ENCODE data around the gene ANP32E. TPM values are rescaled to one million over a fixed set of nuclear protein-coding genes. Genes with fewer than 3 reads are reported as not detected.
"Not testable (repeated sequence)": the region's sequence is repeated elsewhere in the genome, so short reads cannot be mapped to it uniquely, and the experiment has no call there.

ANP32E gene
- total RNA-seq, 1 experiment from 2014 or later: 81.9 TPM

DNA sequence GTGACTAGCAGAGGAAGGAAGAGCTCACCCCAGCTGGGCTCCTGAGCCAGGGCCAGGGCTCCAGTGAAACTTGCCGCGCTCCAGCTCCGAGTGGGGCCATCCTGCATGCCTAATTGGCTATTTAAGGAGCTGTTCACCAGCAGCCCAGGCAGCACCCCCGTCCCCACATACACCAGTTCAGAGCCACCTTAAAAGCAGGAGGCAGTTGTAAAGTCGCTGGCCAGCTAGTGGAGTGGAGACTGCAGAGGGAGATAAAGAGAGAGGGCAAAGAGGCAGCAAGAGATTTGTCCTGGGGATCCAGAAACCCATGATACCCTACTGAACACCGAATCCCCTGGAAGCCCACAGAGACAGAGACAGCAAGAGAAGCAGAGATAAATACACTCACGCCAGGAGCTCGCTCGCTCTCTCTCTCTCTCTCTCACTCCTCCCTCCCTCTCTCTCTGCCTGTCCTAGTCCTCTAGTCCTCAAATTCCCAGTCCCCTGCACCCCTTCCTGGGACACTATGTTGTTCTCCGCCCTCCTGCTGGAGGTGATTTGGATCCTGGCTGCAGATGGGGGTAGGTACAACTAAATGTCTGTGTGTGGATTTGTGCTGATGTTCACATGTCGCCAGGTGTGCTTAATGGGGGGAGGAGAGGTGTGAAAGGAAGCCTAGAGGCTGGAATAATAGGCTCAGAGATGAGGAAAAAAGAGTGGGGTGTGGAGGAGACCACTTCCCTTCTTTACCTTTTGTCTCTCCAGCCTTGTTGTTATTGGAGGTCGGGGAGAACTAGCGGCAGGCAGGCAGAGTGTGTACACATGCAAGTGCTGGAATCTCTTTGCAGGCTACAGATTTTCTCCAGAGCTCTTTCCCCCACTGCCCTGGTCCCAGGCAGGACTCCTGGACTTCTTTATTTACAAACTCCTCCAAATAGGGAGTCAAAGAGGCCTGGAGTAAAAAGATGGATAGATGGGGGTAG, 22.0 kb upstream of the ANP32E start, which contains the start of gene CA14:
Gene CA14, plus strand, starts transcription at position 151 of the 962 bp plus-strand sequence. Its CDS starts 355 bp downstream, at position 506.
- DNase-seq (ENCODE audit: low spot score): no peak

DNA sequence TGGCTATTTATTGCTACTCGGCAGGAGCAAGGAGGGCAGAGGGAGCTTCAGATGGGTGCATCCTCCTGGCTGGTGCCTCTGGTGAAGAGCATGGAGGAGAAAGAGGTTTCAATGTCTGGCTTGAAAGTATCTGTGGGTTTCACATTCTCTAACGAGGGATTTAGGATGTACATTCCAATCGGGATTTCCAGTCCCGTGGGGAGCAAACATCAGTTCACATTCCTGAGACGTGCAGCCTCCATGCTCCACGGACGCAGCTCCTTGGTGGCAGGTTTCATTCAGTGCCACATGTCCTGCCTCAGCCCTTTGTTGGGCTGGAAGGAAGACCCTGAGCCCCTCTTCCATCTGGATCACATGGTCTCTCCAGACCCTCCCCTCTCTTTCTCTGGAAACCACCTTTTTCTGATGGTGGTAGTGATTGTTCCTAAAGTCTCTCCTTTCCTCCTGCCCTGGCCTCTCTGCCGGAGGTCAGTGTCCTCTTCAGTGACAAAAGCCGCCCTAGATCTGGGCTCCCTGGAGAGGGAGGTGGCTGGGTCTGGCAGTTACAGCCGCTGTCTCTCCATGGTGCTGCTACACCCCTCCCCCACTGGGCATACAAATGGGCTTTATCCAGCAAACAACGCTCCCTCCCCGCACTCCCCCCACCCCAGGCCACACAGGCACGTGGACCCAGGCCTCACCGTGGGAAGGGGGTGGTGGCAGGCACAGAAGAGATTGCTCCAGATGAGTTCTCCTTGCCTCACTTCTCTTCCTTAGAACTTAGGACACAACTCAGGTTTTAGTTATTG, 20.8 kb upstream of the ANP32E start:
- DNase-seq (ENCODE audit: low spot score): no peak

DNA sequence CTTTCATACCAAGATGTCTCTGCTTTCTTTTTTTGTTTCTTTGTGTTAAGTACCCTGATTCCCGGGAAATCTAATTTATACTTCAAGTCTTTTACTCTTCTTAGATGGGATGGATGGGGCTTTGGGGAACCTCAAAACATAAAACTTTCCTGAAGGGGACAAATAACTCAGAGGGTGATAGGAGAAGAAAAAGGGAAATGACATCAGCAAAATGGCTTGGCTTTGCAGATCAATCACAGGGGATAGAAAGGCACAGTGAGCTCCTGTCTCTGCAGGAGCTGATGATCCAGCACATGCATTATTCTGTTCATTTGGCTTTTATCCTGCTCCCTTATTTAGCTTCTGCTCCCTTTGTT, 20.3 kb upstream of the ANP32E start:
- no peak for DNase-seq (ENCODE audit: low spot score)

DNA sequence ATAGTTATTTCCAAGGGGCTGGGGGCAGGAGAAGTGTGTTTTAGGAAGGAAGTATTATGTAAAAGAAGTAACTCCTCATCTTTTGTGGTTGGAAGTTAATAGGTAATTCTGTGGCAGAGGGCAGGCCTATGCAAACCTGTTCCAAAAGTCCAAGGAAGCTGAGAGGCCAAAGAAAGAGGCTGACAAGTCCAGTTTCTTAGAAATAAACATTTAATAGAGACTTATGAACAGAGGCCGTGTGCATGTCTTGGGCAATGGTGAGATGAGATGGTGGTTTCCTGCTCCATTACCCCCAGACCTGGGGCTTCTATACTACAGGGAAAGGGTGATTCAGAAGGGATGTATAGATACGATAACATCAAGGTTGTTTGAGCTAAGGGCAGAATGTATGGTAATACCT, 14.0 kb upstream of the ANP32E start:
- no peak for DNase-seq (ENCODE audit: low spot score)

DNA sequence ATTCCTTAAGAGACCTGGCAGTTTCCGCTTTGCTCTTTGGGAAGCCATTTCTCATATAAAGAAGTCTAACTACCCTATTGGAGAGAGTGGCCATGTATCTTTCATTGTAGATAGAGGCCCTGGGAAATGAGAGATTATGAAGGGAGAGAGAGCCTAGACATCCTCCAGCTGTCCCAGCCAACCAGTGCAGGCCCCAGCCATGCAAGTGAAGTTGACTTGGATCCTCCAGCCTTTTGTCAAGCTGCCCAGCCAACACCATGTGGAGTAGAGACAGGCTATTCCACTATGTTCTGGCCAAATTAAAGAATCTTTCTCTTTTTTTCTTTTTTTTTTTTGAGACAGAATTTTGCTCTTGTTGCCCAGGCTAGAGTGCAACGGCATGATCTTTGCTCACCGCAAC, 7.1 kb upstream of the ANP32E start:
- DNase-seq (ENCODE audit: low spot score): no peak

DNA sequence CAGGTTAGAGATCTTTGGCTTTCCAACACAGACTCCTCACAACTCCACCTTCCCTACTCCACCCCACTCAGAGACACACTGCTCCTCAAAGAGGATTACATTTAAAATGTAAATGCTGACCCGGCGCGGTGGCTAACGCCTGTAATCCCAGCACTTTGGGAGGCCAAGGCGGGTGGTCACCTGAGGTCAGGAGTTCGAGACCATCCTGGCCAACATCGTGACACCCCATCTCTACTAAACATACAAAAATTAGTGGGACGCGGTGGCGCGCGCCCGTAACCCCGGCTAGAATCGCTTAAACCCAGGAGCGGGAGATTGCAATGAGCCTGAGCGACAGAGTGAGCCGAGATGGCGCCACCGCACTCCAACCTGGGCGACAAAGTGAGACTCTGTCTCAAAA, 1.8 kb upstream of the ANP32E start:
- no peak for DNase-seq (ENCODE audit: low spot score)

DNA sequence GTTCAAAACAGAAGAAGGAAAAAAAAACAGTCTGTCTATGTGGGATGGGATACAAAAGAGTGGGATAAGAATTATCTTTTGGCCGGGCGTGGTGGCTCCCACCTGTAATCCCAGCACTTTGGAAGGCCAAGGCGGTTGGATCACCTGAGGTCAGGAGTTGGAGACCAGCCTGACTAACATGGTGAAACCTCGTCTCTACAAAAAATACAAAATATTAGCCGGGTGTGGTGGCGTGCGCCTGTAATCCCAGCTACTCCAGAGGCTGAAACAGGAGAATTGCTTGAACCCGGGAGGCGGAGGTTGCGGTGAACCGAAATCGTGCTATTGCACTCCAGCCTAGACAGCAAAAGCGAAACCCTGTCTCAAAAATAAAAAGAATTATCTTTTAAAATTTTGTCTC, 1.3 kb upstream of the ANP32E start:
- DNase-seq (ENCODE audit: low spot score): not testable (repeated sequence)

DNA sequence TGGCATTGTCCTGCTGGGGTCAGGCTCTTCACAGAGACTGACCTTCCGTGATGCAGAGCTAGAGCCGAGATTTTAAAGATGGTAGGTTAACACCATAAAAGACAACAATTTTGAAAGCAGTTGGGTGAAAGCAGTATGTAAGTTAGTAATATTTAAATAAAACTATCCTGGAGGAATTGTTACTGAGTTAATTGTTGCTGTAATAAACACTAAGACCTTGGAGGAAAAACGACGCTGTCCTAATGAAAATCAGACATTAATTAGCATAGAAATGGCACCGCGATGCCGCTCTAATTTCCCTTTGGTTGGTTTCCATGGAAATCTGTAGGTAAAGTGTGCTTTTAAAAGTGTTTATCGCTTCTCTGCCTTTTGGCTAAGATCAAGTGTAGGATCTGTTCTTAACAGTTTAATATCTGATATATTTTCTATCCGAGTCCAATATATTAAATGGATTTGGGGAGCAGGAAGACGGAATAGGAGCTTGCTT, 745 bp upstream of the ANP32E start:
- no peak for DNase-seq (ENCODE audit: low spot score)

DNA sequence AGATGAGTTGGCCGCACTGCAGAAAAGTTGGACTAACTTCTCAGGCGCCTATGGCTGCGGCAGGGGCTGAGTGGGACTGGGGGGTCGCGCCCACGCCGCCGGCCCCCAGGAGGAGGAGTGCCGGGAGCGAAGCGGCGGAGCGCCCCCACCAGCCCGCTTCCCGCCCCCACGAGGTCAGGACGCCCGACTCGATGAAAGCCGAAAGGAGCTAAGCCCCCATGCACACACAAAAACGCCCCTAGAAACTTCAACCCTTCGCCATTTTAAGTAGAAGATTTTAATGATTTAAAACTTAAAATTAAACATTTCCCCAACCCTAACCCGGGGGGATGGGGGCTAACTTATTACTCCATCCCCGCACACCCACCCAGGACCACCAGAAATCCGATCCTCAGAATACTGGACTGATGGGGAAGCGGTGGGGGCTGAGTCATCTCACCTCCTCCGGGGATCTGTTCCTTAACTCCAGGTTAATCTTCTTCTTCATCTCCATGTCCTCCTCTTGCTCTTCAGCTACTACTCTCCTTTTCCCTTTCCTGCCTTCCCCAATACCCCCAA, 539 bp downstream of the ANP32E start:
- DNase-seq (ENCODE audit: low spot score): peak; percentile 49

DNA sequence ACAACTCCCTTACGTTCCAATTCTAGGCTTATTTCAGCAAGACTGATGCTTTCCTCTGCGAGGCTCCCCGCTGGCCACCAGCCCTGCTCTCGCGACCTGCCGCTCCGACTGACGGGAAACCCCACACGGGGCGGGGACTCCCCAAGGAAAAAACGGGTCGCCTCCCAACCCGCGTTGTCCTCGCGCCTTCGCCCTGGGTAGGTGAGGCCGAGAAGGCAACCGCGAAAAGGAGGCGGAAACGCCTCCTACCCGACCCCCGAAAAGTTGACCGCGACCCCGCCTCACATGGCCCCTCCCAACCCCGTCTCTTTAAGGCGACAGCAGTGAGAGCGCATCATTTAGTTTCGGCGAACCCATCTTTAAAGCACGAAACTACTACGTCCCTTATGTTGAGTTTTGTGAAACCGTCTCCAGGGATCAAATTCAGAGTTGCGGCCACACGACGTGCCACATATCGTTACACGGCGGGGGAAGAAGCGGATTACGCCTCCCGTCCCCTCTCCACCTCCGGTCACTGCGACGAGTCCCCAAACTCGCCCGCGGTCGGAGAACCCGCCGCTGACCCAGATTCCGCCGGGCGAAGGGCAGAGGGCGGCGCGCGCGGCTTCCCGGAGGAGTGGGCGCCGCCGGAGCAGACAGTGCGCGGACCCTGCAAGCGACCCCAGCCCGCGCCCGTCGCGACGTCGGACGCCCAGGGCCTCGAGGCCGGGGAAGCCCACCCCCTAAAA, 1.2 kb downstream of the ANP32E start:
- DNase-seq (ENCODE audit: low spot score): peak; percentile 85

DNA sequence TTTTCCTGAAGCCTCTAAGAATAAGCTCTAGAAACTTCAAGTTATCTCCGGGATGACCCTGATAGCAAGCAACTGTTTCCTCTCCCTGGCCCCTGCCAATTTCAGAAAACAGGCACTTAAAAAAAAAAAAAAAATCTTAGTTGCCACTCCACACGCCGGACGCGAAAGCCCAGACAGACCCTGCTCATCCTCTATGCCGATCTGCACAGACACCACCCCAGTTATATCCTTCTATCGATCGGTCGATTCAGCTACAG, 1.7 kb downstream of the ANP32E start:
- DNase-seq (ENCODE audit: low spot score): no peak

DNA sequence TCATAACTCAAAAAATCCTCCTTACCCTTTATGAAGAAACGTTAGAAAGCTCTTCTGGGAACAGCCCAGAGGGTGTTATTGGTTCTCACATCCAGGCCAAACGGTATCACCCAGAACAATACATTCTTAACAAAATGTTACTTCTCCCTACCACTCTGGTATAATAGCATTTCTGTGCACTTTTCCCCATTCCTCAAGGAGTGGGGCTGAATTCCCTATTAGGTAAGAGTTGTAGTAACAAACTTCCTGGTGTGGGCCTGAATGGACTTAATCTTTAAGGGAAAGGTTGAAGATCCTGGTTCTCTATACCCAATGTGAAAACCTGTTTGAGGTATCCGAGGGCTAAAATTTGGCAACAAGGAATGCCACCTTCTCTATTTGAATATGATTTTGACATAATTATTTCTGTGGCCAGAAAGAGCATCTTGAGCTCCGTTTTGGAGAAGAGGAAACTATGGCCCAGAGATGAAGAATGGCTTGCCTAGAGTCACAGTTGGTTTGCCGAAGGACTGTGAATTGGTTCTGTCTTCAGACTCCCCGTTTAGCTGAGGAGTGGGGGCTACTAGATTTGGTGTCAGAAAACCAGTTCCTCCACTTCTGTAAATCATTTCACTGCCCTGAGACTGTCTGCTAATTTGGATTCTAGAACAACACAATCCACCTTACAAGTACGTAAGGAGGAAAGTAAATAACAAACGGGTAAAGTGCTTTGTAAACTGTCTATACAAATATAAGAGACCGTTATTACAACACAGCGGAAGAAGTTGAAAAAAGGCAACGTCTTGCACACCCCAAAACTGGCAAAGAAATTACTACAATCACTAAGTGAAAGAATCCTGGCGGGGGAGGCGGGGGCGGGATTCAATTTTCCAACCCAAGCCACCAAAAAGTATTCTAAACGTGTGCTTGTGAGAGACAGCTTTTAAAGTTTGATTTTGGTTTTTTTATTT, 2.3 kb downstream of the ANP32E start:
- peak; percentile 15 for DNase-seq (ENCODE audit: low spot score)

DNA sequence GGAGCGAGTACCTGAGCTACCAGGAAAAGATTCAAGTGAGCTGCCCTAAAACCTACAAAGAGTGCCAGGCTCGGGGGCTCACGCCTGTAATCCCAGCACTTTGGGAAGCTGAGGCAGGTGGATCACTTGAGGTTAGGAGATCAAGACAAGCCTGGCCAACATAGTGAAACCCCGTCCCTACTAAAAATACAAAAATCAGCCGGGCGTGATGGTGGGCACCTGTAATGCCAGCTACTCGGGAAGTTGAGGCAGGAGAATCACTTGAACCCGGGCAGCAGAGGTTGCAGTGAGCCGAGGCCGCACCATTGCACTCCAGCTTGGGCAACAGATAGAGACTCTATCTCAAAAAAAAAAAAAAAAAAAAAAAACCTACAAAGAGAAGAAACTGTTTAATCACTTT, 3.0 kb downstream of the ANP32E start:
- not testable (repeated sequence) for DNase-seq (ENCODE audit: low spot score)

DNA sequence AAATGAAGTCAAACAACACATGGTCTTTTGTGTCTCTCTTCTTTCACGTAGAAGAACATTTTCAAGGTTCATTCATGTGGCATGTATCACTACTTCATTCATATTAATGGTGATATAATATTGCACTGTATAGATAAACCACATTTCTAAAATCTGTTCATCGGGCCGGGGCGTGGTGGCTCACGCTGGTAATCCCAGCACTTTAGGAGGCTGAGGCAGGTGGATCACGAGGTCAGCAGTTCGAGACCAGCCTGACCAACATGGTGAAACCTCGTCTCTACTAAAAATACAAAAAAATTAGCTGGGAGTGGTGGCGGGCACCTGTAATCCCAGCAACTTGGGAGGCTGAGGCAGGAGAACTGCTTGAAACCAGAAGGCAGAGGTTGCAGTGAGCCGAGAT, 7.7 kb downstream of the ANP32E start:
- not testable (repeated sequence) for DNase-seq (ENCODE audit: low spot score)

DNA sequence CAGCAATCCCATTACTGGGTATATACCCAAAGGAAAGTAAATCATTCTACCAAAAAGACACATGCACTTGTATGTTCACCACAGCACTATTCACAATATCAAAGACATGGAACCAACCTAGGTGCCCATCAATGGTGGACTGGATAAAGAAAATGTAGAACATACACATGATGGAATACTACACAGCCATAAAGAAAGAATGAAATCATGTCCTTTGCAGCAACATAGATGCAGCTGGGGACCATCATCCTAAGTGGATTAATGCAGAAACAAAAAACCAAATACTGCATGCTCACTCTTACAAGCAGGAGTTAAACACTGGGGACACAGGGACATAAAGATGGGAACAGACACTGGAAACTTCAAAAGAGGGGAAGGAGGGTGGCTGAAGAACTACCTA, 8.7 kb downstream of the ANP32E start:
- DNase-seq (ENCODE audit: low spot score): no peak

DNA sequence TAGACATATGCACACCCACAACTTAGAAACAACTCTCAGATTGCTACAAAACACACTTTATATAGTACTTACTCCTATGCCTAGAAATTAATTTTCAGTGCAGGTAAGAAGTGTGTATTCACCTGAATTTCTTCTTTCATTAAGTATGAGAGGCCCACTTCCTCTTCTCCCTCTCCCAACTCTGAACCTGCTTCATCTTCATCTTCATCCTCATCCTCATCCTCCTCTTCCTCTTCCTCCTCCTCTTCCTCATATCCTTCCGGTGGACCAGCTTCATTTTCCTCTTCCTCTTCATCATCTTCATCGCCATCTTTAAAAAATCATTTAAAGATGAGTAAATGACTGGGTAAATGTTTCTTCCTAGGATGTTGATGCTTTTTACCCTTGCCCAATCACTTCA, 9.4 kb downstream of the ANP32E start:
- no peak for DNase-seq (ENCODE audit: low spot score)

DNA sequence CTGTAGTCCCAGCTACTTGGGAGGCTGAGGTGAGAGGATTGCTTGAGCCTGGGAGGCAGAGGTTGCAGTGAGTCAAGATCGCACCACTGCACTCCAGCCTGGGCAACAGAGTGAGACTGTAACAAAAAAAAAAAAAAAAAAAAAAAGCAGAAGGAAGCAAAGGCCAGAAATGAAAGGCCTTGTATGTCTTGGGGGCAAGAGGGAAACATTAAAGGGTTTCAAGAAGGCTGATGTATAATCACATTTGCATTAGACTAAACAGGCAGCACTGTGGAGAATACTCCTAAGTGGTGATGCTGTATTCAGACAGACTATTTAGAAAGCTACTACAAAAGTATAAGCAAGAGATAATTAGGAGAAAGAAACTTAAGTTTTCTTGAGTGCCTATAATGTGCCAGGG, 10.4 kb downstream of the ANP32E start:
- no peak for DNase-seq (ENCODE audit: low spot score)

DNA sequence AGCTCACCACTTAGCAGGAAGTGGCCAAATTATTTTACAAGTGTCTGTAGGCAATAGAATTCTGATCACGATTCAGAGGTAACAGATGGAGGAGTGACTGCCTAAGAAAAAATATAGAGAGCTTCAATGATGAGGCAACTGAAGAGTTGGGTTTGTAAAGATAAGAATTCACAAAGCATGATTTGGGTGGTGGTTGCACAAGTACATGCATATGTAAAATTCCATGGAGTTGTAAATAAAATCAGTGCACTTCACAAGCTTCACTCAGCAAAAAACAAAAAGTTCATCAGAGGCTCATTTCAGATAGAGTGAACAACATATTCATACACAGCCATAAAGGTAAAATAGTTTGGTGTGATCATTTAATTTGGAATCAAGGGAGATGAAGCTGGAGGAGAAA, 10.9 kb downstream of the ANP32E start:
- no peak for DNase-seq (ENCODE audit: low spot score)

DNA sequence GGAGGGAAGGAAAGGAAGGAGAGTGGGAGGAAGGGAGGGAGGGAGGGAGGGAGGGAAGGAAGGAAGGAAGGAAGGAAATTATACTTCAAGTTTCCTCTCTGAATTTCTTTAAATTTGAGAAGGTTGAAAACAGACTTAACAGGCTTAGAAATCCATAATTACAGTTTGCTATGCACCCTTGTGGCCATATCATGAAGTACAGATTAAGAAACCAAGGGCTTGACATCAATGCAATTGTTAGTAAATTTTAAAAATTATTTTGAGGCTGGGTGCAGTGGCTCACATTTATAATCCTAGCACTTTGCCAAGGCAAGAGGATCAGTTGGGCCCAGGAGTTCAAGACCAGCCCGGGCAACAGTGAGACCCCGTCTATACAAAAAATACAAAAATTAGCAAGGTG, 14.4 kb downstream of the ANP32E start:
- peak; percentile 22 for DNase-seq (ENCODE audit: low spot score)

DNA sequence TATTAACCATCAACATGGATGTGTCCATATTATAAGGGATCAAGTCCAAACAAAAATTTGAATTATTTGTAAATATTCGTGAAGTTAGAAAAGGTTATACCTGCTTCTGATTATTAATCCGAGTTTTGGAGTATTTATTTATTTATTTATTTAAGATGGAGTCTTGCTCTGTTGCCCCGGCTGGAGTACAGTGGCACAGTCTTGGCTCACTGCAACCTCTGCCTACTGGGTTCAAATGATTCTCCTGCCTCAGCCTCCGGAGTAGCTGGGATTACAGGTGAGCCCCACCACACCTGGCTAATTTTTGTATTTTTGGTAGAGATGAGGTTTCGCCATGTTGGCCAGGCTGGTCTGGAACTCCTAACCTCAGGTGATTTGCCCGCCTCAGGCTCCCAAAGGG, 20.1 kb downstream of the ANP32E start:
- DNase-seq (ENCODE audit: low spot score): not testable (repeated sequence)
